Retina (tissue), 1 donor: ENCODE results near the gene NUP98.
A peak's percentile ranks its signal among the peaks of the same experiment; 100 is the strongest.
"Not testable (repeated sequence)": the region's sequence is repeated elsewhere in the genome, so short reads cannot be mapped to it uniquely, and the experiment has no call there.

Experiments used
- DNase-seq: peaks from one replicate; pipeline ENCODE4 v3.0.0-alpha.2; 2016

The NUP98 gene

GRCh38 chr11:3796801-3797328 lies 489 bp downstream of the NUP98 start:
- no peak for DNase-seq

- peak; percentile 6 for DNase-seq
These were observed 1.0 kb downstream of the NUP98 start for GRCh38 chr11:3796346-3796745.

GRCh38 chr11:3796002-3796311 lies 1.4 kb downstream of the NUP98 start:
- no peak for DNase-seq

DNA sequence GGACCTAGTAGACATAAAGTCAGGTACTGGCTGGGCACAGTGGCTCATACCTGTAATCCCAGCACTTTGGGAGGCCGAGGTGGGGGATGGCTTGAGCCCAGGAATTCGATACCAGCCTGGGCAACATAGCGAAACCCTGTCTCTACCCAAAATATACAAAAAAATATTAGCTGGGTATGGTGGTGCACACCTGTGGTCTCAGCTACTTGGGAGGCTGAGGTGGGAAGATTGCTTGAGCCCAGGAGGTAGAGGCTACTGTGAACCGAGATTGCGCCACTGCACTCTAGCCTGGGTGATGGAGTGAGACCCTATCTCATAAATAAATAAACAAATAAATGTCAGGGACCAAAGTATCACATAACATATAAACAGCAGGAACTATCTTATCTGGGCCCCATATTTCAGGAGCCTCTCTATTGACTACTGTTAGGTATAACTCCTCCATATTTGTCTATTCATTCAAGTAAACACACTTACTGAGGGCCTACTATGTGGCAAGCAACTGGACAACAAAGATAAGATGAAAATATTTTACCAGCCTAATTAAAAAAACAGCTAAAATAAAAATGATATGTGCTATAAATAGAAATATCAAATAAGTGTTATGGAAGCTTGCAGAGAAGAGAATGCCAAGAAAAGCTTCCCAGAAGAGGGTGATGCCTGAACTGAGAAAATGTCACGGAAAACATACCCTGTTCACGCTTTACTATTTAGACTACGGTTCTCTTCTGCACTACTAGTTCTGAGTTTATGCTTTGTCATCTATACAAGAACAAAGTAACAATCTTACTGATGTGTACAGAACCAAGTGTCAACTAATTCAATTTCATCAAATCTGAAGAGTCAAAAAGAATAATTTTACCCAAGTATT lies 2.0 kb downstream of the NUP98 start:
- DNase-seq = no peak

DNA sequence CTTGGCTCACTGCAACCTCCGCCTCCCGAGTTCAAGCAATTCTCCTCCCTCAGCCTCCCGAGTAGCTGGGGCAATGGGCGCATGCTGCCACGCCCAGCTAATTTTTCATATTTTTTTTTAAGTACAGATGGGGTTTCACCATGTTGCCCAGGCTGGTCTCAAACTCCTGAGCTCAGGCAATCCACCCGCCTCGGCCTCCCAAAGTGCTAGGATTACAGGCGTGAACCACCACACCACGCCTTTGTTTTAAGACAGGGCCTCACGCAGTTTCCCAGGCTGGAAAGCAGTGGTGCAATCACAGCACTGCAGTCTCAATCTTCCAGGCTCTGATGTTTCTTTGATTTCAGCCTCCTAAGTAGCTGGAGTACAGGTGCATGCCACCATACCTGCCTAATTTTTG lies 3.0 kb downstream of the NUP98 start:
- DNase-seq = not testable (repeated sequence)

- no peak for DNase-seq
These were observed 10.4 kb downstream of the NUP98 start for GRCh38 chr11:3786781-3787428.

- DNase-seq = no peak
These were observed 13.7 kb downstream of the NUP98 start for GRCh38 chr11:3783611-3784010.

DNA sequence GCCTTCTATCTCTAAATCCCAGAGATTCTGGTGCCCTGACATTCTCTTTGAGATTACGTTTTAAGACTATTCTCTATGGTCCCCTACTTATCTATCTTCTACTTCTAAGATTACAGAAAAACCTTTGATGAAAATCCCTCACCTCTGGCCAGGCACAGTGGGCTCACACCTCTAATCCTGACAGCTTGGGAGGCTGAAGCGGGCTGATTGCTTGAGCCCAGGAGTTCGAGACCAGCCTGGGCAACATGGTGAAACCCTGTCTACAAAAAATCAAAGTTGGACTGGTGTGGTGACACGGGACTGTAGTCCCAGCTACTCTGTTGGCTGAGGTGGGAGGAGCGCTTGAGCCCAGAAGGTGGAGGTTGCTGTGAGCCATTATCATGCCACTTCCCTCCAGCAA lies 14.4 kb downstream of the NUP98 start:
- no peak for DNase-seq

DNA sequence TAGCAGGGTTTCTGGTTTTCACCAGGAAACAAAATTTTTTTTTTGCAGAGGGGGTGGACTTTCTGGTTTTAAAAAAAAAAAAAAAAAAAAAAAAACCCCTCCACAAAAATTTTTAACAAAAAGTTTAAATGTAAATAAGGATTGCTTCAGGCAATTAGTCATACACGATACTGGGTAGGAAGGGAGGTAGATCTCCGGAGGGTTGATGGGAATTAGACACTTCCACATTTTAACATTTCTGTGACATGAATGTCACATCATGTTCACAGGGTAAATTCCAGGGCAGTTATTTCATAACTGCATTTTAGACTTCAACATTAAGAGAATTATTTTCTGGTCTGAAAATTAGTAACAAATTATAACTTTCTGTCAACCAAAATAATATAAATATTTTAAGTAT lies 15.9 kb downstream of the NUP98 start:
- DNase-seq = no peak

- no peak for DNase-seq
These were observed 21.5 kb downstream of the NUP98 start for GRCh38 chr11:3775736-3776406.

- no peak for DNase-seq
These were observed 24.2 kb downstream of the NUP98 start for GRCh38 chr11:3773180-3773579.

GRCh38 chr11:3767536-3767935 lies 29.8 kb downstream of the NUP98 start:
- no peak for DNase-seq

GRCh38 chr11:3766836-3767235 lies 30.5 kb downstream of the NUP98 start:
- not testable (repeated sequence) for DNase-seq

GRCh38 chr11:3764266-3764665 lies 33.1 kb downstream of the NUP98 start:
- no peak for DNase-seq

DNA sequence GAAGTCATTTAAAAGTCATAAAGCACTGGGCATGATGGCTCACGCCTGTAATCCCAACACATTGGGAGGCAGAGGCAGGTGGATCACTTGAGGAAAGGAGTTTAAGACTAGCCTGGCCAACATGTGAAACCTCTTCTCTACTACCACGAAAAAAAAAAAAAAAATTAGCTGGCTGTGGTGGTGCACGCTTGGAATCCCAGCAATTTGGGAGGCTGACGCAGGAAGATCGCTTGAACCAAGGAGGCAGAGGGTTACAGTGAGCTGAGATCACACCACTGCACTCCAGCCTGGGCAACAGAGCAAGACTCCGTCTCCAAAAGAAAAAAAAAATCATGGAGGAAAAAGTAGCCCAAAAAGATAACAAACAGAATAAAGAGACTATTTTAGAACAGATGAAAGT lies 42.2 kb downstream of the NUP98 start:
- no peak for DNase-seq

- no peak for DNase-seq
These were observed 44.2 kb downstream of the NUP98 start for GRCh38 chr11:3753110-3753509.

GRCh38 chr11:3747704-3748103 lies 49.6 kb downstream of the NUP98 start:
- no peak for DNase-seq

DNA sequence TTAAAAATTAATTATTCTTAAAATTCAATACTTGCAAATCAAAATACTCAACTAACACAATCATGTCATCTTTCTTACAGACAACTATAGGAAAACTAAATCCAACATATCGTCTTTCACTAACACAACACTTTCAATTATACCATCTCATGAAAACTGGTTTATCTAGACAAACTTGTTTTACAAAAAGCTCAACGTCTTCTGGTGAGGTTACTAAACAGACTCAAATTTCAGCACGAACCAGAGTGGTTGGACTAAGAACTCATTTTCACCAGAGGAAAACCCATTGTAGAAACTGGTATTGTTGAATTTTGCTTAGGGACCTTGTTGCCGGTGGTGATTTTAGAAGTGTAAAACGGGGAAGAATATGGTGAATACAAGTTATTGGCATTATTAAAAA lies 52.2 kb downstream of the NUP98 start:
- no peak for DNase-seq

- no peak for DNase-seq
These were observed 58.6 kb downstream of the NUP98 start for GRCh38 chr11:3738723-3739122.

DNA sequence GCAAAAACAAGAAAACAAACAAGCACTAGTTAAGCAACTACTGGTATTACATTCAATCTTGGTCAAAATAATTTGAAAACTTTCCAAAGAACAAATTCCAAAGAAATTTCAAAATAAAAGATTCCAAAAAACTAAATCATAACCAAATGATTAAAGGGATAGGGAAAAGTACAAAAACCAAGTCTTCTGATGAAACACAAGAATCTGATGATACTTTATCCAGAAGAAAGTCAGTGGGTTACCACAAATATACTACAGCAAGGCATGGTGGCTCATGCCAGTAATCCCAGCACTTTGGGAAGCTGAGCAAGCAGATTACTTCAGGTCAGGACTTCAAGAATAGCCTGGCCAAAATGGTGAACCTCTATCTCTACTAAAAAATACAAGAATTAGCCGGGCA lies 59.1 kb downstream of the NUP98 start:
- no peak for DNase-seq

GRCh38 chr11:3737386-3737933 lies 59.9 kb downstream of the NUP98 start:
- DNase-seq = no peak

- DNase-seq = no peak
These were observed 60.5 kb downstream of the NUP98 start for GRCh38 chr11:3736816-3737215.

DNA sequence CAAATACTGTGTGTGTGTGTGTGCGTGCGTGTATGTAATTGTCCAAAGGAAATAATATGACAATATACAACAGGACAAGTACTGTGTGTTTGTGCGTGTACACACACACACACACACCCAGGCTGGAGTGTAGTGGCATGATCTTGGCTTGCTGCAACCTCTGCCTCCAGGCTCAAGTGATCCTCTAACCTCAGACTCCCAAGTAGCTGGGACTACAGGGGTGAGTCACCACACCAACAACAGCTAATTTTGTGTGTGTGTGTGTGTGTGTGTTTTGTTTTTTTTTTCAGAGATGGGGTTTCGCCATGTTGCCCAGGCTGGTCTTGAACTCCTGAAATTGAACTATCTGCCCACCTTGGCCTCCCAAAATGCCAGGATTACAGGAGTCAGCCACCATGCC lies 61.5 kb downstream of the NUP98 start:
- DNase-seq = no peak
